SK-N-MC (cell line): ENCODE data around the gene ARID2.

ENCODE experiments used
- EZH2 ChIP-seq: fragments of 200-600 bp; sonication (generic); IDR thresholded peaks from one replicate; pipeline ENCODE4 v1.6.1; 2017; ENCODE audit warnings: antibody characterized with exemption
- FOXP2 ChIP-seq: optimal IDR thresholded peaks from 2 replicates; pipeline ENCODE3; 2011; ENCODE audit warnings: mild to moderate bottlenecking, moderate library complexity; ENCODE audit not compliant: insufficient read depth; ENCODE audit errors: extremely low read length, control extremely low read depth
- POLR2AphosphoS5 ChIP-seq: IDR thresholded peaks from 2 replicates; pipeline ENCODE4 v1.6.1; 2012; ENCODE audit warnings: mild to moderate bottlenecking, low read depth, low read length, borderline replicate concordance

- TF ChIP-seq EZH2 (no peak), FOXP2 (no peak), POLR2AphosphoS5 (no peak)
These were observed 103.9 kb downstream of the ARID2 start for GRCh38 chr12:45833401-45833800.
